MM.1S (cell line): Measurements from ENCODE around the gene DCXR.

Experiments
- EZH2 ChIP-seq: fragments of 300-600 bp; sonication (generic); optimal IDR thresholded peaks from 2 replicates; pipeline ENCODE3; 2017; ENCODE audit warnings: low read depth, mild to moderate bottlenecking, antibody characterized with exemption, low read length, mixed read lengths
- EZH2phosphoT487 ChIP-seq: fragments of 300-600 bp; sonication (generic); IDR thresholded peaks from 2 replicates; pipeline ENCODE4 v1.6.1; 2018; ENCODE audit warnings: antibody characterized with exemption, low read length
- TF ChIP-seq, protein P1 (sequence below): fragments of 300-600 bp; sonication (generic); IDR thresholded peaks from 2 replicates; pipeline ENCODE4 v1.5.1; 2016; ENCODE audit warnings: antibody characterized with exemption, low read length, mixed read lengths

DNA sequence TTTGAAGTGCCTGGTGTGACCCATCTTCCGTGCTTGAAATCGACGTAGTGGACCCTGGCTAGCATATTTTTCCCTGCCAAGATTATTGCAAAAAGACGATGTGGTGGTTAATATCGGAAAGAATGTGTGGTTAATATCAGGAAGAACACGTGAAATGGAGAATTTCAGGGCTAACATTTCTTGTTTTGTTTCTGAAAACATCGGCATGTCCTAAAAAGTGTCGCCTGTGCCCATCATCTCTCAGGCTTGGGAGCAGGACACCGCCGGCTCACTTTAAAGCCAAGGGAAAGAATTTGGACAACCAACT is 345 bp upstream of the DCXR start:
- TF ChIP-seq, protein P1, sequence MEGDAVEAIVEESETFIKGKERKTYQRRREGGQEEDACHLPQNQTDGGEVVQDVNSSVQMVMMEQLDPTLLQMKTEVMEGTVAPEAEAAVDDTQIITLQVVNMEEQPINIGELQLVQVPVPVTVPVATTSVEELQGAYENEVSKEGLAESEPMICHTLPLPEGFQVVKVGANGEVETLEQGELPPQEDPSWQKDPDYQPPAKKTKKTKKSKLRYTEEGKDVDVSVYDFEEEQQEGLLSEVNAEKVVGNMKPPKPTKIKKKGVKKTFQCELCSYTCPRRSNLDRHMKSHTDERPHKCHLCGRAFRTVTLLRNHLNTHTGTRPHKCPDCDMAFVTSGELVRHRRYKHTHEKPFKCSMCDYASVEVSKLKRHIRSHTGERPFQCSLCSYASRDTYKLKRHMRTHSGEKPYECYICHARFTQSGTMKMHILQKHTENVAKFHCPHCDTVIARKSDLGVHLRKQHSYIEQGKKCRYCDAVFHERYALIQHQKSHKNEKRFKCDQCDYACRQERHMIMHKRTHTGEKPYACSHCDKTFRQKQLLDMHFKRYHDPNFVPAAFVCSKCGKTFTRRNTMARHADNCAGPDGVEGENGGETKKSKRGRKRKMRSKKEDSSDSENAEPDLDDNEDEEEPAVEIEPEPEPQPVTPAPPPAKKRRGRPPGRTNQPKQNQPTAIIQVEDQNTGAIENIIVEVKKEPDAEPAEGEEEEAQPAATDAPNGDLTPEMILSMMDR = no peak
- TF ChIP-seq EZH2phosphoT487 (no peak), EZH2 (no peak)
